Measurements from ENCODE around the gene ARHGAP15. TPM values are rescaled to one million over a fixed set of nuclear protein-coding genes. Genes with fewer than 3 reads are reported as not detected.

ARHGAP15 gene
- total RNA-seq, 1 experiment from 2014 or later = 0.41 TPM

DNA sequence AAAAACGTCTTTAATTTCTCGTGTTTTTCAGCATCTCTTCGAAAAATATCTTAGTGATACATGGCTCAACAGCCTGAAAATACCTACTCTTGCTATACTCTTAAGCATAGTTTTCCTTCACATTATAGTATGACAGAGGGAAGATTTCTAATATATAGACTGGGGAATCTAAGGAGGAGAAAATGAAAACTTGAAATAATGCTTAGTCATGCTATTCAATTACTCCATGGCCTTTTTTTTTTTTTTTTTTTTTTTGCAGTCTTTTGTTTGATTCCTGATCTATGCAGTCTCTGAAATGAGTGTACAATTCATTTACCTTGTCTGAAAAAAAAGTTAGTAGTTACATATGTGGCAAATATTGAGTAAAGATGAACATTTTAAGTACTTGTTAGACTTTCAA is 337.8 kb downstream of the ARHGAP15 start:
- H3K9me3 ChIP-seq (ENCODE audit: control insufficient read depth, insufficient read depth, low read depth, low read length) = no peaks in the 10 kb centered on the region
- DNase-seq (ENCODE audit: low read depth, low spot score) (no peak), ATAC-seq (no peak)
- no peak overlapping the region for H3K27ac ChIP-seq (ENCODE audit: low read length)
- no peak for TF ChIP-seq TCF7L2 (IDR thresholded peaks at IDR 0.05; ENCODE audit: low read depth, low read length)
- TF ChIP-seq, protein P1, sequence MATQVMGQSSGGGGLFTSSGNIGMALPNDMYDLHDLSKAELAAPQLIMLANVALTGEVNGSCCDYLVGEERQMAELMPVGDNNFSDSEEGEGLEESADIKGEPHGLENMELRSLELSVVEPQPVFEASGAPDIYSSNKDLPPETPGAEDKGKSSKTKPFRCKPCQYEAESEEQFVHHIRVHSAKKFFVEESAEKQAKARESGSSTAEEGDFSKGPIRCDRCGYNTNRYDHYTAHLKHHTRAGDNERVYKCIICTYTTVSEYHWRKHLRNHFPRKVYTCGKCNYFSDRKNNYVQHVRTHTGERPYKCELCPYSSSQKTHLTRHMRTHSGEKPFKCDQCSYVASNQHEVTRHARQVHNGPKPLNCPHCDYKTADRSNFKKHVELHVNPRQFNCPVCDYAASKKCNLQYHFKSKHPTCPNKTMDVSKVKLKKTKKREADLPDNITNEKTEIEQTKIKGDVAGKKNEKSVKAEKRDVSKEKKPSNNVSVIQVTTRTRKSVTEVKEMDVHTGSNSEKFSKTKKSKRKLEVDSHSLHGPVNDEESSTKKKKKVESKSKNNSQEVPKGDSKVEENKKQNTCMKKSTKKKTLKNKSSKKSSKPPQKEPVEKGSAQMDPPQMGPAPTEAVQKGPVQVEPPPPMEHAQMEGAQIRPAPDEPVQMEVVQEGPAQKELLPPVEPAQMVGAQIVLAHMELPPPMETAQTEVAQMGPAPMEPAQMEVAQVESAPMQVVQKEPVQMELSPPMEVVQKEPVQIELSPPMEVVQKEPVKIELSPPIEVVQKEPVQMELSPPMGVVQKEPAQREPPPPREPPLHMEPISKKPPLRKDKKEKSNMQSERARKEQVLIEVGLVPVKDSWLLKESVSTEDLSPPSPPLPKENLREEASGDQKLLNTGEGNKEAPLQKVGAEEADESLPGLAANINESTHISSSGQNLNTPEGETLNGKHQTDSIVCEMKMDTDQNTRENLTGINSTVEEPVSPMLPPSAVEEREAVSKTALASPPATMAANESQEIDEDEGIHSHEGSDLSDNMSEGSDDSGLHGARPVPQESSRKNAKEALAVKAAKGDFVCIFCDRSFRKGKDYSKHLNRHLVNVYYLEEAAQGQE (IDR thresholded peaks at IDR 0.05; ENCODE audit: insufficient read depth in 1 of 2, low read depth in 2 of 2, low read length in 1 of 2) = no peak
- no peak for TF ChIP-seq SIN3A (IDR thresholded peaks at IDR 0.05; ENCODE audit: borderline replicate concordance, insufficient read depth, low read depth, low read length)
- TF ChIP-seq POLR2AphosphoS5 (IDR thresholded peaks at IDR 0.05; ENCODE audit: low read depth, low read length) = no peak
- TF ChIP-seq, protein P2, sequence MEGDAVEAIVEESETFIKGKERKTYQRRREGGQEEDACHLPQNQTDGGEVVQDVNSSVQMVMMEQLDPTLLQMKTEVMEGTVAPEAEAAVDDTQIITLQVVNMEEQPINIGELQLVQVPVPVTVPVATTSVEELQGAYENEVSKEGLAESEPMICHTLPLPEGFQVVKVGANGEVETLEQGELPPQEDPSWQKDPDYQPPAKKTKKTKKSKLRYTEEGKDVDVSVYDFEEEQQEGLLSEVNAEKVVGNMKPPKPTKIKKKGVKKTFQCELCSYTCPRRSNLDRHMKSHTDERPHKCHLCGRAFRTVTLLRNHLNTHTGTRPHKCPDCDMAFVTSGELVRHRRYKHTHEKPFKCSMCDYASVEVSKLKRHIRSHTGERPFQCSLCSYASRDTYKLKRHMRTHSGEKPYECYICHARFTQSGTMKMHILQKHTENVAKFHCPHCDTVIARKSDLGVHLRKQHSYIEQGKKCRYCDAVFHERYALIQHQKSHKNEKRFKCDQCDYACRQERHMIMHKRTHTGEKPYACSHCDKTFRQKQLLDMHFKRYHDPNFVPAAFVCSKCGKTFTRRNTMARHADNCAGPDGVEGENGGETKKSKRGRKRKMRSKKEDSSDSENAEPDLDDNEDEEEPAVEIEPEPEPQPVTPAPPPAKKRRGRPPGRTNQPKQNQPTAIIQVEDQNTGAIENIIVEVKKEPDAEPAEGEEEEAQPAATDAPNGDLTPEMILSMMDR (IDR thresholded peaks at IDR 0.05) = no peak
- no peaks in the 10 kb centered on the region for H3K4me1 ChIP-seq (ENCODE audit: control insufficient read depth, insufficient read depth, low read length)
- in situ Hi-C loops (cut with HindIII; ENCODE audit: low pct_unique_long_range_greater_than_20kb, low sequenced_read_pairs) = no loop called here
- intact Hi-C loops (cut with micrococcal nuclease; ENCODE audit: unreplicated experiment) = no loop called here
- no peaks in the 10 kb centered on the region for H3K27me3 ChIP-seq (ENCODE audit: control insufficient read depth, insufficient read depth, low read length)
- ChIA-PET POLR2A (no interaction called here), CTCF (no interaction called here)
- no peak overlapping the region for H3K4me3 ChIP-seq (ENCODE audit: low read depth in 2 of 2, low read length in 2 of 2)
- no TSS peak for BruUV-seq (replicated peaks)
- H3K36me3 ChIP-seq (ENCODE audit: control insufficient read depth, insufficient read depth, low read length) = no peaks in the 10 kb centered on the region

DNA sequence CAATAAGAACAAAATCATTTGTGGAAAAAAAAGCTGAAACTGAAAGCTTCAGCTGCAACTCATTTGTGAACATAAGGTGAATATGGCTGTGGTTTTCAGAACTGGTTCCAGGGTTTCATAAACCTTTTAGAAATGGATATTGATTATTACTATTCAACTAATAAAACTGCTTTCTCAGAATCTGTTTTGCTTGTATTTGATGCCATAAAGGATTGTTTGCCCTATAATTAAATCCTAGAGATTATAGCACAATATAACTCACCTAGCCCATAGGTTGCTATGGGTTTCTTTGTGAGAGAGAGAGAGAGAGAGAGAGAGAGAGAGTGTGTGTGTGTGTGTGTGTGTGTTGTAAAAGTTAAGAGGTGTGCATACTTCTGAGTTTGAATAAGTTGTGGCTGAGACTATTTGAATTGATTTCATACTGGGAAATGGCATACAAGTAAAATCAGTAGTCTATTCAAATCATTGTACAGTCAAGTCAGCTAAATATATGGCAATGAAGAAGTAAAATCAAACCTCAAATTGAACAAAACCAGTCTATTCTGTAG is 339.2 kb downstream of the ARHGAP15 start:
- intact Hi-C loops (cut with micrococcal nuclease; ENCODE audit: unreplicated experiment) = no loop called here
- TF ChIP-seq POLR2AphosphoS5 (IDR thresholded peaks at IDR 0.05; ENCODE audit: low read depth, low read length) = no peak
- TF ChIP-seq SIN3A (IDR thresholded peaks at IDR 0.05; ENCODE audit: borderline replicate concordance, insufficient read depth, low read depth, low read length) = no peak
- TF ChIP-seq, protein P2 (IDR thresholded peaks at IDR 0.05) = no peak
- TF ChIP-seq, protein P1 (IDR thresholded peaks at IDR 0.05; ENCODE audit: insufficient read depth in 1 of 2, low read depth in 2 of 2, low read length in 1 of 2) = no peak
- TF ChIP-seq TCF7L2 (IDR thresholded peaks at IDR 0.05; ENCODE audit: low read depth, low read length) = no peak
- H3K4me1 ChIP-seq (ENCODE audit: control insufficient read depth, insufficient read depth, low read length) = no peaks in the 10 kb centered on the region
- H3K36me3 ChIP-seq (ENCODE audit: control insufficient read depth, insufficient read depth, low read length) = no peaks in the 10 kb centered on the region
- no peak overlapping the region for H3K27ac ChIP-seq (ENCODE audit: low read length)
- in situ Hi-C loops (cut with HindIII; ENCODE audit: low pct_unique_long_range_greater_than_20kb, low sequenced_read_pairs) = no loop called here
- H3K4me3 ChIP-seq (ENCODE audit: low read depth in 2 of 2, low read length in 2 of 2) = no peak overlapping the region
- ATAC-seq = no peak
- H3K9me3 ChIP-seq (ENCODE audit: control insufficient read depth, insufficient read depth, low read depth, low read length) = no peaks in the 10 kb centered on the region
- no TSS peak for BruUV-seq (replicated peaks)
- H3K27me3 ChIP-seq (ENCODE audit: control insufficient read depth, insufficient read depth, low read length) = no peaks in the 10 kb centered on the region
- POLR2A ChIA-PET = no interaction called here
- no peak for DNase-seq (ENCODE audit: low read depth, low spot score)
- CTCF ChIA-PET = no interaction called here
